ENCODE results near the gene CNTFR. TPM values are rescaled to one million over a fixed set of nuclear protein-coding genes. Genes with fewer than 3 reads are reported as not detected.
A peak's percentile ranks its signal among the peaks of the same experiment; 100 is the strongest.

Gene CNTFR
- total RNA-seq, 5 donors from 2014 or later (not counting 1 experiment from before 2014, with no cell fraction given) = not detected

- WGBS (ENCODE audit: insufficient coverage) = 83% methylated on average over 13 of the region's 13 CpGs
- CTCF ChIA-PET = no interaction called here
- POLR2A ChIA-PET = no interaction called here
- H3K4me3 Mint-ChIP-seq = no peak overlapping the region
- no peaks in the 10 kb centered on the region for H3K36me3 Mint-ChIP-seq
- H3K27ac Mint-ChIP-seq = no peak overlapping the region
- H3K9me3 Mint-ChIP-seq = no peaks in the 10 kb centered on the region
- Histone ChIP-seq H3K4me1 (ENCODE audit: control insufficient read depth in 1 of 2, extremely low read depth in 1 of 2, insufficient read depth in 2 of 2, low read length in 2 of 2) (no peaks in the 10 kb centered on the region), H3K27me3 (replicated peaks in 1 of 2; ENCODE audit: control insufficient read depth in 2 of 2, extremely low read depth in 1 of 2, insufficient read depth in 2 of 2, low read length in 1 of 2) (peaks cover 2 to 50% of the 10 kb centered on the region in 2 experiments), H3K36me3 (ENCODE audit: control insufficient read depth in 2 of 2, extremely low read depth in 1 of 2, insufficient read depth in 1 of 2, low read length in 1 of 2) (no peaks in the 10 kb centered on the region), H3K9me3 (no peaks in the 10 kb centered on the region), H3K27ac (ENCODE audit: low read length) (no peak overlapping the region), H3K4me3 (ENCODE audit: control insufficient read depth in 1 of 2, extremely low read depth in 1 of 2, low read length in 1 of 2) (no peak overlapping the region)
- H3K4me1 Mint-ChIP-seq = peaks cover 0 to 5% (median 0%) of the 10 kb centered on the region in 3 donors
- ATAC-seq (replicated peaks in 1 of 4) = no peak
- peaks cover 19 to 27% of the 10 kb centered on the region in 2 donors for H3K27me3 Mint-ChIP-seq
- DNase-seq = no peak
Measured at GRCh38 chr9:34552606-34552981, 36.9 kb downstream of the CNTFR start.

GRCh38 chr9:34551751-34552605 lies 37.5 kb downstream of the CNTFR start:
- H3K4me3 ChIP-seq (ENCODE audit: control insufficient read depth in 1 of 2, extremely low read depth in 1 of 2, low read length in 1 of 2) = no peak overlapping the region
- H3K27me3 ChIP-seq (replicated peaks in 1 of 2; ENCODE audit: control insufficient read depth in 2 of 2, extremely low read depth in 1 of 2, insufficient read depth in 2 of 2, low read length in 1 of 2) = peaks cover 2 to 50% of the 10 kb centered on the region in 2 experiments
- peak in 1 of 35 experiments; percentile 16 for DNase-seq
- H3K4me3 Mint-ChIP-seq = no peak overlapping the region
- peaks cover 20 to 27% of the 10 kb centered on the region in 2 donors for H3K27me3 Mint-ChIP-seq
- H3K36me3 Mint-ChIP-seq = no peaks in the 10 kb centered on the region
- H3K9me3 Mint-ChIP-seq = no peaks in the 10 kb centered on the region
- no peaks in the 10 kb centered on the region for H3K9me3 ChIP-seq
- no peak overlapping the region for H3K27ac Mint-ChIP-seq
- ChIA-PET CTCF (no interaction called here), POLR2A (interaction anchor here in 1 of 2 donors (0.7 kb wide), 1 partner anchor 1523 kb away, joined by 3 read pairs; no protein-coding TSS in a partner anchor)
- H3K4me1 Mint-ChIP-seq = peaks cover 0 to 9% (median 0%) of the 10 kb centered on the region in 3 donors
- no peak for ATAC-seq (replicated peaks in 1 of 4)
- 71% methylated on average over 15 of the region's 20 CpGs for WGBS (ENCODE audit: insufficient coverage)
- no peaks in the 10 kb centered on the region for H3K4me1 ChIP-seq (ENCODE audit: control insufficient read depth in 1 of 2, extremely low read depth in 1 of 2, insufficient read depth in 2 of 2, low read length in 2 of 2)
- H3K27ac ChIP-seq (ENCODE audit: low read length) = no peak overlapping the region
- no peaks in the 10 kb centered on the region for H3K36me3 ChIP-seq (ENCODE audit: control insufficient read depth in 2 of 2, extremely low read depth in 1 of 2, insufficient read depth in 1 of 2, low read length in 1 of 2)

DNA sequence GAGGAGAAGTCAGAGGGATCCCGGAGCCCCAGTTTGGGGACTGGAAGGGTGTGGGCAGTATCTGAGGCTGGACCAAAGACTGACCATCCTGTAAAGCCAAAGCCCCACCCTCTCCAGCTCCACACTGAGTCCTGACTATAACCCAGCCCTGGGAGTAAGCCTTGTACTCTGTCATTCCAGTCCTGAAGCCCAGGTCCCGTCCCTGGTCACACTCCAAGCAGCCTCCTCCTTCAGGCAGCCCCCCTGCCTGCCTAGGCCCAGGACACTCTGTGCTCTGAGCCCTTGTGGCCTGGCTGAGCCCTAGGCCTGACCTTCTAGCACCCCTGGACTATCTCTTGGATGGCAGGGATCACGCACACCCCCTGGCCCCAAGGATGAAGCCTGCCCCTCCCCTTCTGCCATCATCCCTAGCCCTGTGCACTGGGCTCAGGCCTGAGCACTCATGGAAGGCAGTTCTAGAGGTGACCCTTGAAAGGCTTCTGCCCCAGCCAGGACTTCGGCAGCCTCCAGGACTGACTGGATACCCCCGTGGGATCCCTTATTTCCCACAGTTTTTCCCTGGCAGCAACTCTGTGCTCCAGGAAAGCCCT lies 38.7 kb downstream of the CNTFR start:
- Histone ChIP-seq H3K27ac (ENCODE audit: low read length) (no peak overlapping the region), H3K36me3 (ENCODE audit: control insufficient read depth in 2 of 2, extremely low read depth in 1 of 2, insufficient read depth in 1 of 2, low read length in 1 of 2) (no peaks in the 10 kb centered on the region), H3K4me1 (ENCODE audit: control insufficient read depth in 1 of 2, extremely low read depth in 1 of 2, insufficient read depth in 2 of 2, low read length in 2 of 2) (no peaks in the 10 kb centered on the region), H3K4me3 (ENCODE audit: control insufficient read depth in 1 of 2, extremely low read depth in 1 of 2, low read length in 1 of 2) (no peak overlapping the region), H3K27me3 (replicated peaks in 1 of 2; ENCODE audit: control insufficient read depth in 2 of 2, extremely low read depth in 1 of 2, insufficient read depth in 2 of 2, low read length in 1 of 2) (peaks cover 2 to 54% of the 10 kb centered on the region in 2 experiments), H3K9me3 (no peaks in the 10 kb centered on the region)
- DNase-seq = peak in 1 of 35 experiments; percentile 14
- H3K36me3 Mint-ChIP-seq = no peaks in the 10 kb centered on the region
- peaks cover 0 to 10% (median 0%) of the 10 kb centered on the region in 3 donors for H3K4me1 Mint-ChIP-seq
- ATAC-seq (replicated peaks in 1 of 4) = no peak
- no peak overlapping the region for H3K27ac Mint-ChIP-seq
- no peak overlapping the region for H3K4me3 Mint-ChIP-seq
- no peaks in the 10 kb centered on the region for H3K9me3 Mint-ChIP-seq
- 51% methylated on average over 3 of the region's 5 CpGs for WGBS (ENCODE audit: insufficient coverage)
- CTCF ChIA-PET = interaction anchor here in 1 of 2 donors (0.6 kb wide), 1 partner anchor 1999 kb away, joined by 4 read pairs; no protein-coding TSS in a partner anchor
- H3K27me3 Mint-ChIP-seq = peaks cover 25 to 31% of the 10 kb centered on the region in 2 donors
- POLR2A ChIA-PET = no interaction called here

GRCh38 chr9:34550016-34550680 lies 39.4 kb downstream of the CNTFR start:
- peaks cover 0 to 49% of the 10 kb centered on the region in 2 experiments for H3K27me3 ChIP-seq (replicated peaks in 1 of 2; ENCODE audit: control insufficient read depth in 2 of 2, extremely low read depth in 1 of 2, insufficient read depth in 2 of 2, low read length in 1 of 2)
- Mint-ChIP-seq H3K36me3 (no peaks in the 10 kb centered on the region), H3K4me1 (peaks cover 0 to 10% (median 0%) of the 10 kb centered on the region in 3 donors), H3K9me3 (no peaks in the 10 kb centered on the region), H3K4me3 (no peak overlapping the region), H3K27me3 (peaks cover 25 to 32% of the 10 kb centered on the region in 2 donors), H3K27ac (no peak overlapping the region)
- no peaks in the 10 kb centered on the region for H3K9me3 ChIP-seq
- peak in 1 of 35 experiments; percentile 21 for DNase-seq
- H3K27ac ChIP-seq (ENCODE audit: low read length) = no peak overlapping the region
- no peak overlapping the region for H3K4me3 ChIP-seq (ENCODE audit: control insufficient read depth in 1 of 2, extremely low read depth in 1 of 2, low read length in 1 of 2)
- ATAC-seq (replicated peaks in 1 of 4) = no peak
- no peaks in the 10 kb centered on the region for H3K36me3 ChIP-seq (ENCODE audit: control insufficient read depth in 2 of 2, extremely low read depth in 1 of 2, insufficient read depth in 1 of 2, low read length in 1 of 2)
- 91% methylated on average over 5 of the region's 12 CpGs for WGBS (ENCODE audit: insufficient coverage)
- no peaks in the 10 kb centered on the region for H3K4me1 ChIP-seq (ENCODE audit: control insufficient read depth in 1 of 2, extremely low read depth in 1 of 2, insufficient read depth in 2 of 2, low read length in 2 of 2)
- ChIA-PET POLR2A (no interaction called here), CTCF (interaction anchor here in 1 of 2 donors (0.6 kb wide), 1 partner anchor 2000 kb away, joined by 4 read pairs; no protein-coding TSS in a partner anchor)

DNA sequence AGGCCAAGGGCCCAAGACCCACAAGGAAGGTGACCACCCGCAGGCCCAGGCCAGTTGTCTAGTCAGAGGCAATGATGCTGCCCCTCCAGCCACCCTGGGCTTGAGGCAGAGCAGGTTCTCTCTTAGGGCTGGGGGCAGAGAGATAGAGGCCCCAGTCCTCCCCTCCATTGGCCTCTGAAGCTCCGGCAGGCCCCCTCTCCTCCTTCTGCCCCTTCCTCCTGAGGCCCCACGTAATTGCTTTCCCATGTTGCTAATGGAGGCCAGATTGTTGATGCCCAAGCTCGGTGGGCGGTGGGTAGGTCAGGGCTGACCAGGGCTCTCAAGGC lies 40.2 kb downstream of the CNTFR start:
- Mint-ChIP-seq H3K4me1 (peaks cover 0 to 10% (median 0%) of the 10 kb centered on the region in 3 donors), H3K9me3 (no peaks in the 10 kb centered on the region), H3K36me3 (no peaks in the 10 kb centered on the region), H3K27me3 (peaks cover 18 to 26% of the 10 kb centered on the region in 2 donors), H3K27ac (no peak overlapping the region), H3K4me3 (no peak overlapping the region)
- ATAC-seq (replicated peaks in 1 of 4) (no peak), DNase-seq (no peak)
- Histone ChIP-seq H3K36me3 (ENCODE audit: control insufficient read depth in 2 of 2, extremely low read depth in 1 of 2, insufficient read depth in 1 of 2, low read length in 1 of 2) (no peaks in the 10 kb centered on the region), H3K4me1 (ENCODE audit: control insufficient read depth in 1 of 2, extremely low read depth in 1 of 2, insufficient read depth in 2 of 2, low read length in 2 of 2) (no peaks in the 10 kb centered on the region), H3K9me3 (no peaks in the 10 kb centered on the region), H3K4me3 (ENCODE audit: control insufficient read depth in 1 of 2, extremely low read depth in 1 of 2, low read length in 1 of 2) (no peak overlapping the region), H3K27me3 (replicated peaks in 1 of 2; ENCODE audit: control insufficient read depth in 2 of 2, extremely low read depth in 1 of 2, insufficient read depth in 2 of 2, low read length in 1 of 2) (peaks cover 0 to 44% of the 10 kb centered on the region in 2 experiments), H3K27ac (ENCODE audit: low read length) (no peak overlapping the region)
- POLR2A ChIA-PET = no interaction called here
- 64% methylated on average over 3 of the region's 5 CpGs for WGBS (ENCODE audit: insufficient coverage)
- CTCF ChIA-PET = no interaction called here

DNA sequence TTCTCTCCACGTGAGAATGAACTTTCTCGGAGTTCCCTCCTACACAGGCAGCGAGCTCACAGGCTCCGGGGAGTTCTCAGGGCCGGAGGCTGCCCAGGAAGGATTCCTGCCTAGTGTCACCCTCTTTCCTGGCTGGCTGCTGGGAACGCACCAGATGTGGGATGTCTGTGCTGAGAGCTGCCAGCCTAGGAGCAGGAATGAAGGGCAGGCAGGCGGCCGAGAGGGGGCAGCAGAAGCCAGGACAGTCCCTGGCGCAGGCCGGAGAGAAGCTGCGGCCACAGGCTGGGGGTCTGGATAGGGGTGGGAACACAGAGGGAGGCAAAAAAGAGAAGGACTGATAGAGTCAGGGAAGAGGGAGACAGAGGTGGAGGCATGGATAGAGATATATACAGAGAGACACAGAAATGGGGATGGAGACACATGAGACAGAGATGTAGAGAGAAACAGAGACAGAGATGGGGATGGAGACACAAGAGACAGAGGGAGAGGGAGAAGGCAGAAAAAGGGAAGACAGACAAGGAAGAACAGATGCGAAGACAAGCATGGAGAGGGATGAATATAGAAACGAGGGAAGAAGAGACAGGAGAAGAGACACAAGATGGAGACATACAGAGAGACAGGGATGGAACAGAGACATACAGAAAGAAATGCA lies 41.4 kb downstream of the CNTFR start:
- H3K36me3 Mint-ChIP-seq = no peaks in the 10 kb centered on the region
- no peaks in the 10 kb centered on the region for H3K9me3 Mint-ChIP-seq
- peaks cover 0 to 36% of the 10 kb centered on the region in 2 experiments for H3K27me3 ChIP-seq (replicated peaks in 1 of 2; ENCODE audit: control insufficient read depth in 2 of 2, extremely low read depth in 1 of 2, insufficient read depth in 2 of 2, low read length in 1 of 2)
- POLR2A ChIA-PET = no interaction called here
- no peak overlapping the region for H3K4me3 Mint-ChIP-seq
- DNase-seq (peak in 9 of 35 experiments; percentile 8 to 38 (median 23)), ATAC-seq (replicated peaks in 1 of 4) (peak in 3 of 4 experiments; percentile 48 to 53 (median 52))
- H3K4me1 Mint-ChIP-seq = peaks cover 0 to 10% (median 0%) of the 10 kb centered on the region in 3 donors
- H3K27ac Mint-ChIP-seq = no peak overlapping the region
- no peaks in the 10 kb centered on the region for H3K4me1 ChIP-seq (ENCODE audit: control insufficient read depth in 1 of 2, extremely low read depth in 1 of 2, insufficient read depth in 2 of 2, low read length in 2 of 2)
- H3K36me3 ChIP-seq (ENCODE audit: control insufficient read depth in 2 of 2, extremely low read depth in 1 of 2, insufficient read depth in 1 of 2, low read length in 1 of 2) = no peaks in the 10 kb centered on the region
- H3K27ac ChIP-seq (ENCODE audit: low read length) = no peak overlapping the region
- no peaks in the 10 kb centered on the region for H3K9me3 ChIP-seq
- no peak overlapping the region for H3K4me3 ChIP-seq (ENCODE audit: control insufficient read depth in 1 of 2, extremely low read depth in 1 of 2, low read length in 1 of 2)
- WGBS (ENCODE audit: insufficient coverage) = 26% methylated on average over 13 of the region's 13 CpGs
- CTCF ChIA-PET = no interaction called here
- peaks cover 18 to 26% of the 10 kb centered on the region in 2 donors for H3K27me3 Mint-ChIP-seq

Data from T-cell (primary cell).